GM23338 (cell line): Measurements from ENCODE around the gene MDM2. TPM values are rescaled to one million over a fixed set of nuclear protein-coding genes. Genes with fewer than 3 reads are reported as not detected.

Experiments used
- ATAC-seq: fragments of 200-7000 bp; cut with Tn5 transposase; 3 replicates; pipeline ENCODE4 v1.9.1; 2020
- DNase-seq: peaks from one replicate; pipeline ENCODE4 v3.0.0-alpha.2; 2015; ENCODE audit warnings: low spot score
- H2AFZ ChIP-seq: fragments of 200-600 bp; sonication (generic); 2 replicates; pipeline ENCODE4 v1.8.0; 2016; ENCODE audit warnings: antibody characterized with exemption, mild to moderate bottlenecking, moderate library complexity
- H3F3A ChIP-seq: fragments of 200-600 bp; sonication (generic); replicated peaks from 2 replicates; pipeline ENCODE4 v1.8.0; 2017; ENCODE audit warnings: antibody characterized with exemption, mixed run types, low read depth
- H3K27ac ChIP-seq: fragments of 200-600 bp; sonication (generic); 2 replicates; pipeline ENCODE4 v1.6.1; 2016; ENCODE audit warnings: low read depth
- H3K27me3 ChIP-seq: fragments of 200-600 bp; sonication (generic); 2 replicates; pipeline ENCODE4 v1.8.0; 2016; ENCODE audit warnings: mild to moderate bottlenecking, mixed run types, moderate library complexity; ENCODE audit not compliant: insufficient read depth
- H3K36me3 ChIP-seq: fragments of 200-600 bp; sonication (generic); 2 replicates; pipeline ENCODE4 v1.8.0; 2016; ENCODE audit warnings: mild to moderate bottlenecking; ENCODE audit not compliant: insufficient read depth
- H3K4me1 ChIP-seq: fragments of 200-600 bp; sonication (generic); 2 replicates; pipeline ENCODE4 v1.8.0; 2016; ENCODE audit warnings: mild to moderate bottlenecking, moderate library complexity; ENCODE audit not compliant: insufficient read depth
- H3K4me2 ChIP-seq: fragments of 200-600 bp; sonication (generic); 2 replicates; pipeline ENCODE4 v1.7.1; 2017; ENCODE audit warnings: mixed run types
- H3K4me3 ChIP-seq: fragments of 200-600 bp; sonication (generic); 2 replicates; pipeline ENCODE4 v1.6.1; 2016; ENCODE audit warnings: mixed run types
- H3K79me2 ChIP-seq: fragments of 200-600 bp; sonication (generic); replicated peaks from 2 replicates; pipeline ENCODE4 v1.8.0; 2017; ENCODE audit warnings: mild to moderate bottlenecking; ENCODE audit not compliant: insufficient read depth
- H3K9me2 ChIP-seq: fragments of 200-600 bp; sonication (generic); 2 replicates; pipeline ENCODE4 v1.8.0; 2017; ENCODE audit not compliant: insufficient read depth
- H4K20me1 ChIP-seq: fragments of 200-600 bp; sonication (generic); replicated peaks from 2 replicates; pipeline ENCODE4 v1.8.0; 2017; ENCODE audit warnings: mild to moderate bottlenecking; ENCODE audit not compliant: insufficient read depth
- H3K27ac Mint-ChIP-seq: 2 replicates; pipeline ENCODE4 v1.8.0; 2020; ENCODE audit warnings: inconsistent platforms, mild to moderate bottlenecking, moderate library complexity, mixed read lengths
- H3K27me3 Mint-ChIP-seq: 3 replicates; pipeline ENCODE4 v1.8.0; 2022; ENCODE audit warnings: low read depth, mild to moderate bottlenecking, moderate library complexity, mixed read lengths, inconsistent platforms; ENCODE audit not compliant: insufficient read depth, poor library complexity
- H3K36me3 Mint-ChIP-seq: 3 replicates; pipeline ENCODE4 v1.8.0; 2021; ENCODE audit warnings: low read depth, mild to moderate bottlenecking, inconsistent platforms, moderate library complexity, mixed read lengths
- H3K4me1 Mint-ChIP-seq: 3 replicates; pipeline ENCODE4 v1.8.0; 2020; ENCODE audit warnings: mild to moderate bottlenecking, inconsistent platforms, mixed read lengths
- H3K4me3 Mint-ChIP-seq: 3 replicates; pipeline ENCODE4 v1.8.0; 2021; ENCODE audit warnings: moderate library complexity, mild to moderate bottlenecking, inconsistent platforms, mixed read lengths
- H3K9me3 Mint-ChIP-seq: 3 replicates; pipeline ENCODE4 v1.8.0; 2020; ENCODE audit warnings: moderate library complexity, mild to moderate bottlenecking, inconsistent platforms, mixed read lengths
- CREB1 ChIP-seq: fragments of 250-450 bp; sonication (Bioruptor Pico); IDR thresholded peaks from 2 replicates; pipeline ENCODE4 v1.5.0; 2020; ENCODE audit warnings: low read depth, mild to moderate bottlenecking, moderate library complexity
- EZH2phosphoT487 ChIP-seq: fragments of 200-600 bp; sonication (generic); IDR thresholded peaks from one replicate; pipeline ENCODE4 v1.8.1; 2018; ENCODE audit warnings: antibody characterized with exemption; ENCODE audit not compliant: unreplicated experiment
- JUNB ChIP-seq: IDR thresholded peaks from one replicate; pipeline ENCODE4 v1.6.1; 2016; ENCODE audit warnings: antibody characterized with exemption; ENCODE audit not compliant: unreplicated experiment
- STAT1 ChIP-seq: IDR thresholded peaks from one replicate; pipeline ENCODE4 v1.6.1; 2016; ENCODE audit warnings: antibody characterized with exemption; ENCODE audit not compliant: unreplicated experiment
- polyA plus RNA-seq: library from polyadenylated mRNA; unstranded; fragments of >200 nt; fragmentation: Nextera tagmentation; extraction: Ambion mirVana; gene quantifications from 2 replicates; pipeline ENCODE4 v1.2.1, GENCODE V29; 2016
- total RNA-seq: library from RNA; depleted of rRNA; stranded (reverse); fragments of >200 nt; shearing (Covaris generic); gene quantifications from 2 replicates; pipeline ENCODE4 v1.2.3, GENCODE V29; 2014
- TF ChIP-seq, protein P1 (sequence below): IDR thresholded peaks from 2 replicates; pipeline ENCODE4 v1.6.1; 2016; ENCODE audit warnings: antibody characterized with exemption
- TF ChIP-seq, protein P2 (sequence below): fragments of 250-450 bp; sonication (Bioruptor Pico); IDR thresholded peaks from 2 replicates; pipeline ENCODE4 v1.5.0; 2020; ENCODE audit warnings: mild to moderate bottlenecking, moderate library complexity

The MDM2 gene
- total and polyA plus RNA-seq, 2 experiments from 2014 or later = 105 to 136 TPM

DNA sequence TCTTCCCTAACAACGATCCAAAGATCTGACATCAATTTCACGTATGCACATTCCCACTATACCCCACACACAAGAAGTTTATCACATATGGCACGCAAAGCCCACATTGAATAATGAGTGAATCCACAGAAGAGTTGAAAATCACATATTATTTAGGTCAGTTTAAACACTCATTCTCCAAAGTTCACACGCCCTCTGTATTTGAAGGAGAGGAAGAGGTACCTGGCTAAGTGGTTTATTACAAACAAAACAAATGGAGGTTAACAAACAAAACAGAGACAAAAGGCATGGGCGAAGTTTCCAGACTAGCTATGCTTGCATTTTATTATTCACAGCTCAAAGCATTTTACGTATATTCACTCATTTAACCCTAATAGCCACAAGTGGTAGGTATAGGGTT, 83.2 kb downstream of the MDM2 start:
- no peak overlapping the region for H3K4me3 Mint-ChIP-seq
- Histone ChIP-seq H3K4me1 (no peaks in the 10 kb centered on the region), H2AFZ (no peak overlapping the region), H3K79me2 (no peaks in the 10 kb centered on the region), H3K27me3 (no peaks in the 10 kb centered on the region), H3K4me2 (no peak overlapping the region), H3F3A (no peaks in the 10 kb centered on the region), H3K4me3 (no peak overlapping the region), H3K27ac (no peak overlapping the region), H3K36me3 (no peaks in the 10 kb centered on the region), H4K20me1 (no peaks in the 10 kb centered on the region), H3K9me2 (no peaks in the 10 kb centered on the region)
- H3K4me1 Mint-ChIP-seq = no peaks in the 10 kb centered on the region; the same call in 2 of the 3 replicates
- H3K36me3 Mint-ChIP-seq = no peaks in the 10 kb centered on the region
- DNase-seq (no peak), ATAC-seq (no peak)
- peaks cover 4% of the 10 kb centered on the region for H3K27me3 Mint-ChIP-seq
- TF ChIP-seq, protein P1, sequence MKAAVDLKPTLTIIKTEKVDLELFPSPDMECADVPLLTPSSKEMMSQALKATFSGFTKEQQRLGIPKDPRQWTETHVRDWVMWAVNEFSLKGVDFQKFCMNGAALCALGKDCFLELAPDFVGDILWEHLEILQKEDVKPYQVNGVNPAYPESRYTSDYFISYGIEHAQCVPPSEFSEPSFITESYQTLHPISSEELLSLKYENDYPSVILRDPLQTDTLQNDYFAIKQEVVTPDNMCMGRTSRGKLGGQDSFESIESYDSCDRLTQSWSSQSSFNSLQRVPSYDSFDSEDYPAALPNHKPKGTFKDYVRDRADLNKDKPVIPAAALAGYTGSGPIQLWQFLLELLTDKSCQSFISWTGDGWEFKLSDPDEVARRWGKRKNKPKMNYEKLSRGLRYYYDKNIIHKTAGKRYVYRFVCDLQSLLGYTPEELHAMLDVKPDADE = no peak
- no peak for TF ChIP-seq CREB1 (CRISPR knock-in tag)
- H3K27ac Mint-ChIP-seq = no peak overlapping the region
- no peaks in the 10 kb centered on the region for H3K9me3 Mint-ChIP-seq

DNA sequence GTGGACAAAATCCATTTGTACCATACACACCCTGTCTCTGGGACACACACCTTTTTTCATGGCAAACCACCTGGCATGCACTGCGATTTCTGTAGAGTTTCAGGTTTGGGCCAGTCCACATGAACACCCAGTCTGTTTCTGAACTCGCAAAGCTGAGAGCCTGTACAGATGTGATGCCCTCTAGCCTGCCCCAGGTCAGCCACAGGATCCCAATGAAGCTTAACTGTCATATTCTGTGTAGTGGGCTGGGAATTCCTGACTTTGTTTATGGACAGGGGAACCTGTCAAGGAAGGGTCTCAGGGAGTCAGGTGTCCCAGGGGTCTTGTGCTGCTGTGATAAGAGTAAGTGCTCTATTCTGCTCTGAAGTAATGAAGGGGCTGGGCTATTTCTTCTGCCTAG, 85.2 kb downstream of the MDM2 start:
- no peaks in the 10 kb centered on the region for H3K27me3 ChIP-seq
- no peaks in the 10 kb centered on the region for H3K4me1 ChIP-seq
- H3K4me2 ChIP-seq = no peak overlapping the region
- TF ChIP-seq JUNB = no peak
- TF ChIP-seq, protein P2, sequence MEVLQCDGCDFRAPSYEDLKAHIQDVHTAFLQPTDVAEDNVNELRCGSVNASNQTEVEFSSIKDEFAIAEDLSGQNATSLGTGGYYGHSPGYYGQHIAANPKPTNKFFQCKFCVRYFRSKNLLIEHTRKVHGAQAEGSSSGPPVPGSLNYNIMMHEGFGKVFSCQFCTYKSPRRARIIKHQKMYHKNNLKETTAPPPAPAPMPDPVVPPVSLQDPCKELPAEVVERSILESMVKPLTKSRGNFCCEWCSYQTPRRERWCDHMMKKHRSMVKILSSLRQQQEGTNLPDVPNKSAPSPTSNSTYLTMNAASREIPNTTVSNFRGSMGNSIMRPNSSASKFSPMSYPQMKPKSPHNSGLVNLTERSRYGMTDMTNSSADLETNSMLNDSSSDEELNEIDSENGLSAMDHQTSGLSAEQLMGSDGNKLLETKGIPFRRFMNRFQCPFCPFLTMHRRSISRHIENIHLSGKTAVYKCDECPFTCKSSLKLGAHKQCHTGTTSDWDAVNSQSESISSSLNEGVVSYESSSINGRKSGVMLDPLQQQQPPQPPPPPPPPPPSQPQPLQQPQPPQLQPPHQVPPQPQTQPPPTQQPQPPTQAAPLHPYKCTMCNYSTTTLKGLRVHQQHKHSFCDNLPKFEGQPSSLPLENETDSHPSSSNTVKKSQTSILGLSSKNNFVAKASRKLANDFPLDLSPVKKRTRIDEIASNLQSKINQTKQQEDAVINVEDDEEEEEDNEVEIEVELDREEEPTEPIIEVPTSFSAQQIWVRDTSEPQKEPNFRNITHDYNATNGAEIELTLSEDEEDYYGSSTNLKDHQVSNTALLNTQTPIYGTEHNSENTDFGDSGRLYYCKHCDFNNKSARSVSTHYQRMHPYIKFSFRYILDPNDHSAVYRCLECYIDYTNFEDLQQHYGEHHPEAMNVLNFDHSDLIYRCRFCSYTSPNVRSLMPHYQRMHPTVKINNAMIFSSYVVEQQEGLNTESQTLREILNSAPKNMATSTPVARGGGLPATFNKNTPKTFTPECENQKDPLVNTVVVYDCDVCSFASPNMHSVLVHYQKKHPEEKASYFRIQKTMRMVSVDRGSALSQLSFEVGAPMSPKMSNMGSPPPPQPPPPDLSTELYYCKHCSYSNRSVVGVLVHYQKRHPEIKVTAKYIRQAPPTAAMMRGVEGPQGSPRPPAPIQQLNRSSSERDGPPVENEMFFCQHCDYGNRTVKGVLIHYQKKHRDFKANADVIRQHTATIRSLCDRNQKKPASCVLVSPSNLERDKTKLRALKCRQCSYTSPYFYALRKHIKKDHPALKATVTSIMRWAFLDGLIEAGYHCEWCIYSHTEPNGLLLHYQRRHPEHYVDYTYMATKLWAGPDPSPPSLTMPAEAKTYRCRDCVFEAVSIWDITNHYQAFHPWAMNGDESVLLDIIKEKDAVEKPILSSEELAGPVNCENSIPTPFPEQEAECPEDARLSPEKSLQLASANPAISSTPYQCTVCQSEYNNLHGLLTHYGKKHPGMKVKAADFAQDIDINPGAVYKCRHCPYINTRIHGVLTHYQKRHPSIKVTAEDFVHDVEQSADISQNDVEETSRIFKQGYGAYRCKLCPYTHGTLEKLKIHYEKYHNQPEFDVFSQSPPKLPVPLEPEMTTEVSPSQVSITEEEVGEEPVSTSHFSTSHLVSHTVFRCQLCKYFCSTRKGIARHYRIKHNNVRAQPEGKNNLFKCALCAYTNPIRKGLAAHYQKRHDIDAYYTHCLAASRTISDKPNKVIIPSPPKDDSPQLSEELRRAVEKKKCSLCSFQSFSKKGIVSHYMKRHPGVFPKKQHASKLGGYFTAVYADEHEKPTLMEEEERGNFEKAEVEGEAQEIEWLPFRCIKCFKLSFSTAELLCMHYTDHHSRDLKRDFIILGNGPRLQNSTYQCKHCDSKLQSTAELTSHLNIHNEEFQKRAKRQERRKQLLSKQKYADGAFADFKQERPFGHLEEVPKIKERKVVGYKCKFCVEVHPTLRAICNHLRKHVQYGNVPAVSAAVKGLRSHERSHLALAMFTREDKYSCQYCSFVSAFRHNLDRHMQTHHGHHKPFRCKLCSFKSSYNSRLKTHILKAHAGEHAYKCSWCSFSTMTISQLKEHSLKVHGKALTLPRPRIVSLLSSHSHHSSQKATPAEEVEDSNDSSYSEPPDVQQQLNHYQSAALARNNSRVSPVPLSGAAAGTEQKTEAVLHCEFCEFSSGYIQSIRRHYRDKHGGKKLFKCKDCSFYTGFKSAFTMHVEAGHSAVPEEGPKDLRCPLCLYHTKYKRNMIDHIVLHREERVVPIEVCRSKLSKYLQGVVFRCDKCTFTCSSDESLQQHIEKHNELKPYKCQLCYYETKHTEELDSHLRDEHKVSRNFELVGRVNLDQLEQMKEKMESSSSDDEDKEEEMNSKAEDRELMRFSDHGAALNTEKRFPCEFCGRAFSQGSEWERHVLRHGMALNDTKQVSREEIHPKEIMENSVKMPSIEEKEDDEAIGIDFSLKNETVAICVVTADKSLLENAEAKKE (CRISPR knock-in tag) = no peak
- no peak for TF ChIP-seq EZH2phosphoT487
- TF ChIP-seq STAT1 = no peak
- H4K20me1 ChIP-seq = no peaks in the 10 kb centered on the region
- no peaks in the 10 kb centered on the region; the same call in 2 of the 3 replicates for H3K4me1 Mint-ChIP-seq
- no peaks in the 10 kb centered on the region for H3K36me3 Mint-ChIP-seq
- no peak for DNase-seq
- no peaks in the 10 kb centered on the region for H3K36me3 ChIP-seq
- no peaks in the 10 kb centered on the region for H3K9me2 ChIP-seq
- no peak overlapping the region for H3K27ac ChIP-seq
- H2AFZ ChIP-seq = no peak overlapping the region
- peaks cover 4% of the 10 kb centered on the region for H3K27me3 Mint-ChIP-seq
- no peaks in the 10 kb centered on the region for H3K9me3 Mint-ChIP-seq
- H3K27ac Mint-ChIP-seq = no peak overlapping the region
- H3K4me3 ChIP-seq = no peak overlapping the region
- H3K79me2 ChIP-seq = no peaks in the 10 kb centered on the region
- H3F3A ChIP-seq = no peaks in the 10 kb centered on the region
- no peak for ATAC-seq
- no peak overlapping the region for H3K4me3 Mint-ChIP-seq
